Stimulated activated CD4-positive, alpha-beta T cell treated with anti-CD3 and anti-CD28 coated beads, TNF-alpha, amount 100 ng/mL, for 4 hours (primary cell): ENCODE measurements around the gene HIPK2.
"Not testable (repeated sequence)": the region's sequence is repeated elsewhere in the genome, so short reads cannot be mapped to it uniquely, and the experiment has no call there.

ENCODE experiments used
- DNase-seq, 3 experiments: peaks; one replicate each; pipeline ENCODE4 v3.0.0-alpha.2; 2020; ENCODE audit warnings: low read depth in 3 of 3

Gene HIPK2

DNA sequence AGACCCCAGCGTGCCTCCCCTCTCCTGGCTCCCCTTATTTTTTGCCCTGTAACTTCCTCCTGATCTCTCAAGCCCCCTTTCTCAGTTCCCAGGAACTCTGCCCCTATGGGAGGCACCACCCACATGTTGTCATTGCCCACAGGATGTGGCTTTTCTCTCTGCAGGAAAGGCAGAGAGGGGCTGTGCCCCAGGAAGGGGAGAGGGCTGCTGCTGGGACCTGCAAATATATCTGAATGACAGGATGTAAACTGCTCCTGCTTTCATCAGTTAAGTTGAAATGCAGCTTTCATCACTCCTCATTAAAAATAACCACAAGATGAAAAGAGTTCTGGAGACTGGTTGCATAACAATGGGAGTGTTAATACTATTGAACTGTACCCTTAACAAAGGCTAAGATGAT, 151.0 kb downstream of the HIPK2 start:
- DNase-seq = no peak

- DNase-seq = no peak
Measured at GRCh38 chr7:139623518-139623917, 154.3 kb downstream of the HIPK2 start.

GRCh38 chr7:139620676-139621344, 157.0 kb downstream of the HIPK2 start:
- DNase-seq = peak in 2 of 3 experiments; percentile 30 to 33

GRCh38 chr7:139619367-139619657, 158.5 kb downstream of the HIPK2 start:
- DNase-seq = no peak

DNA sequence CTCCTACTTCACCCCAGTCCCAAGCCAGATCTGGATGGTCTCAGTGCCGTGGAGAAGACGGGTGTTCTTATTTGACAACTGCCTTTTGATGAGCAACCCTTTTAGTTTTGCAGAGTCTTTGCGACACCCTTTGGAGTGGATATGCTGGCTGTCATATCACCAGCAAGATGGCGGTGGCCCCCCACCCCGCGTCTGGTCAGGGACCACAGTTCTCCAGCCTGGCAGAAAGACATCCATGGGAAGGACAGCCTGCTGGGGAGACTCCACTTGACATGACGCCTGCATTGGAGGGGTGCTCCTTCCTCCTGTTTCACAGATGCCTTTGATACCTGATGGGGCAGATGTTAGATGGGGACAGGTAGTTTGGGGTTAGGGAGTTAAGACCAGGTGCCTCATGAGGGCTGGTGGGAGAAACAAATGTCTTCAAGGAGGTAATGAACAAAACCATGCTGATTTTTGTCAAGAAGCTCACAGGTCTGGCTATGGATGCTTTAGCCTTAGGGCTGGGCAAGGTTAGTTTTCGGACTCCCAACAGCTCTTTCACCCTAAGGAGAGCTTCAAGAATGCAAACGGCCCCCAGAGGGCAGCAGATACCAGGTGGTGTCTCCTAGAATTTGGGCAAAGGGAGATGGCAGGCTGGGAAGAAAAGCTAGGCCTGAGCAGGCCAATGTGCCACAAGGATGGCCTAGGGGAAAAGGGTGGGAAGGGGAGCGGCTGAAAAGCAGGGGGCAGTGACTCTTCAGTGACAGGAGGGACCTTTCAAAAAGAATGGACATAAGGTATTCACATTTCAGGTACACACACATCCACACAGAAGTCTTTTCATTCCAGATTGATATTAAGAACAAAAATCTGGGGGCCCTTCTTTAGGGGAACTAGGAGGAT, 159.1 kb downstream of the HIPK2 start:
- DNase-seq = peak; percentile 14 to 23 (median 19)

DNA sequence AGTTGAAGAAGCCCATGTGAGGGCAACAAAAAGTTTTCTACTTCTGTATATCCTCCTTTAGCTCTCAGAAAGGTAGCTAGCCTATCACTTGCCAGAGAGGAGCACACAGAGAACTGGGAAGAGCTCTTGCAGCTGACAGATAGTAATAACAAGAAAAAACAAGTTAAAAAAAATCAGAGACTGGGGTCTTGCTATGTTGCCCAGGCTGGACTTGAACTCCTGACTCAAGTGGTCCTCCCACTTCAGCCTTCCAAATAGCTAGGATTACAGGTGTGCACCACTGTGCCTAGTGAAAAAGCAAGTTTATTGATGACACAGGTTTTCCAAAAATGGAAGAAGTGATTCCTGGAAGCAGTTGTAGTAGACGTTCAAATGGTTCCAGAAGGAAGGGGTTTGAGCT, 160.7 kb downstream of the HIPK2 start:
- DNase-seq = no peak

DNA sequence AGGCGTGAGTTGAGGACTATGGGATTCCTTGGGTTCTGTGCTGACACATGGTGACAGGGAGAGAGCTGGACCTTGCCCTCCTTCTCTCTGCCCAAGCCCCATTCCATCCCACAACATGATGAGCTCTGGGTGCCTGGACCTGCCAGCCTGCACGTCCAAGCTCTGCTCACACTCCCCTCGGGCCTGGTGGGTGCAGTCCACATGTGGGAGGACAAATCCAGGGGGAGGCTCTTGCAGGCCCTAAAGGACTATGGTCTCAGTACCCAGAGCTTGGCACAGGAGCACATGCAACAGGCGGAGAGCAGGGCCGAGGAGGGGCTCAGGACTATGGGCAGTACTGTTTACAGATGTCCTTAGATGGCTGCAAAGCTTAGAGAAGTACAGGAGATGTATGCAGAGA, 162.9 kb downstream of the HIPK2 start:
- DNase-seq = no peak

GRCh38 chr7:139613971-139614411, 163.8 kb downstream of the HIPK2 start:
- no peak for DNase-seq

GRCh38 chr7:139611556-139611955, 166.2 kb downstream of the HIPK2 start:
- DNase-seq = not testable (repeated sequence)

DNA sequence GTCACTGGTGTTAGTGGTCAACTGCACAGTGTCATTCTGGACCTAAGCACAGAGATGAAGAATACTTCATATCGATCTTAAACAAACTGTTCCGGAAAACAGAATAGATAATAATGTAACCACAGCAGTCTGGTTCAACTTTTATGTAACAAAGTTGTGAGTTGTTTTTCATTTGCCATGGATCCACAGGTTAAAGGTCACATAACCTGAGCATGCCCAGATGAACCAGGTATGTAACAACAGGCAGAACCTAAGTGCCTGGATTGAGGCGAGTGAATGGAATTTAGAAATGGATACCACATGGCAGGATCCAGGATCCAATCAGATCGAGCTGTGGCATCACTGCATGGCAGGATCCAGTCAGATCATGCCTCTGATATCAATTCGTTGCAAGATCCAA, 167.2 kb downstream of the HIPK2 start:
- DNase-seq = no peak

- DNase-seq = no peak
Measured at GRCh38 chr7:139603896-139604295, 173.9 kb downstream of the HIPK2 start.

DNA sequence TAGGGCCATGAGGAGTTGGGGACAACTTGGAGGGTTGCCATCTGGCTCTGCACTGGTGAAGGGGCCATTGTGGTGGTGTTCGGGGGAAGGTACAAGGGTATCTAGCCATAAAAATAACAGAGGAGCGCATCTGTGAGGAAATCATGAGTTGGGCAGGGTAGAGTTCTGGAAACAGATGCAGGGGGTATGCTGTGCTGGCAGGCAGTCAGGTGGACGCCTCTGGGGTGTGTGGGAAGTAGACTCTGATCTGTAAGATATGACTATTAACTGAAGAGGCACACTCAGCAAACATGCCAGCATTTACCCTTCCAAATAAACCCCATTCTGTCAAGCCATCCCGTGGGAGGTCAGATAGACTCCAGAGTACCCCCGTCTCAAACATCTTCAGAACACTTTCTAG, 174.5 kb downstream of the HIPK2 start:
- DNase-seq = no peak

GRCh38 chr7:139602143-139602722, 175.6 kb downstream of the HIPK2 start:
- no peak for DNase-seq

GRCh38 chr7:139601176-139601575, 176.6 kb downstream of the HIPK2 start:
- DNase-seq = no peak

DNA sequence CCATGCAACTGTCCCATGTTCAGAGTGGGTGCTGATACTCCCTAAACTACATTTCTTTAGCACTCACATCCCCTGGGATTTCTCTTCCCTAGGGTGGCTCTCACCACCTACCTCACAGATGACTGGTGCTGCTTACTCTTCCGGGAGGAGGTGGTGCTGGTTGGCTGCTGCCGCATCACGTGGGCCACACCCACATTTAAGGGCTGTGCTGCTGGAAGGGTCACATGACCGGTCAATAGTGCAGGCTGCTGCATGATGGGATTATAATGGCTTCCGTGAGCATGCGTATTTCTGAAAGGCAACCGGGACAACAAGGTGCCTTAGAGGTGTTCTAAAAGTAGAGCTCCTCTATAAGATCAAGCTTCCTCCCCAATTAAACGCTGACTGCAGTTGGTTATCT, 177.5 kb downstream of the HIPK2 start:
- no peak for DNase-seq

- no peak for DNase-seq
Measured at GRCh38 chr7:139598642-139599041, 179.2 kb downstream of the HIPK2 start.

DNA sequence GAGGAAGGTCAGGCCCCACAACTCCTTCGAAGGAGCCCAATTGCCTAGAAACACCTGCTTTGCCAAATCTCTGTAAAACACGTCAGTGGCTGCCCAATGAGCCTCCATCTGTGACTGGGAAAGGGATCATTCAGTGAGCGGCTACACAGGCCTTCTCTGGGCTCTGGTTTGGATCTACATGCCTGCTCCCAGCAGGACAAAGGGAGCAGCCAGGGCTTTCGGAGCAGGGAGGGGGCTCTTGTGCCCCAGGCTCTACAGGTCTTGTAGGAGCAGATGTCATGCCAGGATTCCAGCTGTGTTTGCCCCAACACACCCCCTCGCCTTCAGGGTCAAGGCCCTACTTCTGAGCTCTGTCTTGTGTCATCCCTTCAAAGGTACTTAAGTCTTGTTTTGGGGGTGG, 180.8 kb downstream of the HIPK2 start:
- DNase-seq = no peak

- no peak for DNase-seq
Measured at GRCh38 chr7:139596626-139597025, 181.2 kb downstream of the HIPK2 start.

DNA sequence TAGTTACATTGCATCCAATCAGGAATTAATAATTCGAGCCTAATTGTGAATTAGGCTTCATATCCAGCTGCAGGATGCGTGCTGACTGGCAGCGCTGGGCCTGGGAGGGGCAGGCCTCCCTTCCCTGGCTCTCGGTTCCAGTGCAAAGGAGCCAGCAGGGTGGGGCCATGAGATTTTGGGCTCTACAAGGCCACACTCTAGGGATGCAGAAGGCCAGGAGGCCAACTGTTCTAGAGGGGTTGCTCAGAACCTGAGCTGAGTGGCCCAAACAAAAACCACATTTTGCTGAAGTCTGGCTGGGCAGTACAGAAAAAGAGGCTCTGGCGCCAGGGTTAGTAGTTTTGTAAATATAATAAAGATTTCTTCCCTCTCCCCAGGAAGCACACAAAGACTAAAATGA, 182.0 kb downstream of the HIPK2 start:
- DNase-seq = no peak

- no peak for DNase-seq
Measured at GRCh38 chr7:139594911-139595476, 182.8 kb downstream of the HIPK2 start.

GRCh38 chr7:139594090-139594489, 183.7 kb downstream of the HIPK2 start:
- DNase-seq = no peak

- DNase-seq = no peak
Measured at GRCh38 chr7:139592801-139593461, 184.9 kb downstream of the HIPK2 start.
